ENCODE measurements around the gene TRPM7.
"Not testable (repeated sequence)": the region's sequence is repeated elsewhere in the genome, so short reads cannot be mapped to it uniquely, and the experiment has no call there.

Gene TRPM7

DNA sequence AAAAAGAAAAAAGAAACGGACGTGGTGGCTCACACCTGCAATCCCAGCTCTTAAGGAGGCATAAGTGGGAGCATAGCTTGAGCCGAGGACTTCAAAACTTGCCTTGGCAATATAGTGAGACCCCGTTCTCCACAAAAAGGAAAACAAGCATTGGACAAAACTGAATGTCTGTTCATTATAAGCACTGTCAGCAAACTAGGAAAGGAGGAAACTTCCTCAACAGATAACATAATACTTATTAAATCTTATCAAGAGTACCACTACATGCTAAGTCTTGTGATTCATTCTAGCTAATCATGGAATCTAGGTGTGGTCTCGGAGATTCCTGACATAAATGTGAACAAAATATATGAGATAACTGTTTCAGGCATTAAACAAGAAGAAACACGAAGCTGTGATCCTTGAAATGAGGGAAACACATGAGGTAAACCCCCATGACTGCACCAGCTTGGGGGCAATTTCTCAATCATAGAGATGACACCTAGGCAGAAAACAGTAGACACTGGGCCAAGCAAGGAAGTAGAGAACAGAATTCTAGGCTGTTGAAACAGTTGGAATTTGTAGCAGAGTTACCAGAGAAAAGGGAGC is 33.3 kb downstream of the TRPM7 start:
- DNase-seq = no peak

DNA sequence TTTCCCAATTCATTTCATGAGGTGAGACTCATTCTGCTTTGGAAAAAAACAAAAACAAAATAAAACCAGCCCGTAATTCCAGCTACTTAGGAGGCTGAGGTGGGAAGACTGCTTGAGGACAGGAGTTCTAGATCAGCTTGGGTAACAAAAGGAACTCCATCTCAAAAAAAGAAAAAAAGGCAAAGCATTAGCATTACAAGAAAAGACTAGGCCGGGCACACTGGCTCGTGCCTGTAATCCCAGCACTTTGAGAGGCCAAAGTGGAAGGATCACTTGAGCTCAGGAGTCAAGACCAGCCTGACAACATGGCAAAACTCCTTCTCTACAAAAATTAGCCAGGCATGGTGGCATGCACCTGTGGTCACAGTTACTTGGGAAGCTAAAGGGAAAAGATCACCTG is 33.9 kb downstream of the TRPM7 start:
- no peak for DNase-seq

DNA sequence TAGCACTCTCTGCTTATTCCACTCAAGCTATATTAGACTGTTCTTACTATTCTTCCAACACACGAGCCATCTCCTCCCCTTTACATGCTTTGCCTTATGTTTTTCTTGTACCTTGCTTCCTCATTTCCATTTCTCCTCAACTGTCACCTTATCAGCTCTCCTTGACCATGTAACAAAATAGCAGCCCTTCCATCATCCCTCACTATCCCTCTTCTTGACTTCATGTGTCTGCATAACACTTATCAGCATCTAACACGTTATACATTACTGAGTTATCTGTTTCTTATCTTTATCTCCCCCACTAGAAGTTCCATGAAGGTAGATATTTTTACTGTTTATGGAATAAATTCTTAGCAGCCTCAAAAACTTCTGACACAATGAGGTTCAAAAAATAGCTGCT is 45.3 kb downstream of the TRPM7 start:
- no peak for DNase-seq

DNA sequence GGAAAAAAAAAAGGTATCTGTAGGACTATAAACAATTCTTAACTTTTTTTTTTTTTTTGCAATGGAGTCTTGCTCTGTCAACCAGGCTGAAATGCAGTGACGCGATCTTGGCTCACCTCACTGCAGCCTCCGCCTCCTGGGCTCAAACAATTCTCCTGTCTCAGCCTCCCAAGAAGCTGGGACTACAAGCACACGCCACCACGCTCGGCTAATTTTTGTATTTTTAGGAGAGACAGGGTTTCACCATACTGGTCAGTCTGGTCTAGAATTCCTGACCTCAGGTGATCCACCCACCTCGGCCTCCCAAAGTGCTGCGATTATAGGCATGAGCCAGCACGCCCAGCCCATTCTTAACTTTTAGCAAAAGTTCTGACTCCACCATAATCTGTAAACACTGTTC is 50.5 kb downstream of the TRPM7 start:
- DNase-seq = no peak

DNA sequence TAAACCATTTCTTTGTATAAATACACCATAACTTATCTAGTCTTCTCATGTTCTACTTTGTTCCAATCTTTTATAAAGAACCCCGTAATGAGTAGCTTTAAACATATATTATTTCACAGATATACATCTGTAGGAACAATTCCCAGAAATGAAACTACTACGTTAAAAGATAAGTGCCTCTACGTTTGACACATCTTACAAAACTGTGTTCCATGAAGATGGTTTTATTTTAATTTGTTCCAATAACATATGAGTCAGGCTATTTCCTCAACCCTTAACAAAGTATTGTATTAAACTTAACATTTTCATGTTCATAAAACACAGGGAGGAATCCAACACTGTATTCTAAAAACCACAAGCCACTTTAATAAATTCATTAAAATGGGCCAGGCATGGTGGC is 52.9 kb downstream of the TRPM7 start:
- no peak for DNase-seq

DNA sequence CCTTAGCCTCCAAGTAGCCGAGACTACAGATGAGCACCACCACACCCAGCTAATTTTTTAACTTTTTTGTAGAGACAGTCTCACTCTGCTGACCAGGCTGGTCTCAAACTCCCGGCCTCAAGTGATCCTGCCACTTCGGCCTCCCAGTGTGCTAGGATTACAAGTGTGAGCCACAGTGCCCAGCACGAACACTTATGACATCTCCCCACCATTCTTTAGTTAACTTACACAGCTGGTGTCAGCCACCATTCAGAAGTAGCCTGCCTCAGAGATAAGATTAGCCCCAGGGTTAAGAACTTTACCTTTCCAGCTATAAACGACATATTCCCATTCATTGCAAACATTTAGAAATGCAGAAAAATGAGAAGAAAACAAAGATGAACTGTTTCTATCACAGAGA is 58.2 kb downstream of the TRPM7 start:
- DNase-seq = no peak

DNA sequence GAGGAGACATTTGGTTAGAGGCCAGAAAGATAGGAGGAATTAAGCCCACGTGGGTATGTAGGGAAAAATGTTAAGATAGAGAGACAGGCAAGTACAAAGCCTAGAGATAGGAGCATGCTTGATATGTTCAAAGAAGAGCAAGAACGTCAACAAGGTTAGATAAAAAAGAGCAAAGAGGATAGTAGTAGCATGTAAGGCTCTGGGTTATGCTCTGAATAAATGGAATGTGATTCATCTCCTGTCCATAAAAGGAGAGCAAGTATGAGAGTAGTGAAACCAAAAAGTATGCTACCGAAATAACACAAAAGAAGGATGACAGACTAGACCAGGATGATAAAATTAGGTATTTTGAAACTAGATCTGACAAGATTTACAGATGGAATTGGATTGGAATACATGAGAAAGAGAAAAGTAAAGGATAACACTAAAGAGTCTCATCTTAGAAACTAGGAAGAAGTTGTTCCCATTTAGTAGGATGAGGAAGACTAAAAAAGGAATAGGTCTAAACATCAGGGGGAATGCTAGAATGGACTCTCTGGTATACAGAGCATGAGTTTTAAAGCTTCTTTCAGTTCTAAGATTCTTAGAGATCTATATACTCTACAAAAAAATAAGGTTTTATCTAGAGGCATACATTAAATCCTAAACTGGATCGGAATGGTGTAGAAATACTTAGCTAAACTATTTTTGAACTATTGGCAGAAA is 59.1 kb downstream of the TRPM7 start:
- DNase-seq = no peak

DNA sequence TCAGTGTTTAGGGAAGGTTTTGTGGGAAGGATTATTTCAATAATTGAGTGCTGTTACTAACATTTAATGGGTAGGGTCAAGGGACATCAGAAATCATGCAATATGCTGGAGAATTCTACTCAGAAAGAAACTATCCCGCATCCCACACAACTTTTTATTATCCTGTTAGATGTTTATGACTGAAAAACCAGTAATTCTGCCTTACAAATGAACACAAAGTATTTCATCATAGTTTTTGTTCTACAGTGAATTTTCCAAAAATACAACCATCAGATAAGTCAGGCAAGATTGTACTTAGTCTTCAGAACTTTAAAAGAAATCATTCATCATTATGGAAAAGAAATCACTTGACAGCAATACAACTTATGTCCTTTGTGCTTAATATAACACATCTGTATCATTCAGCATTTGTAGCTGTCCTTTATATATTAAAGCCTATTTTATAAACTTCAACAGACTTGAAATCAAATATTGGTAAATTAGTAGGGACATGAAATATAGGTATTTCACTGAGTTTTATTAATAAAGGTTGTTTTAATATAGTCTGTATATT is 61.9 kb downstream of the TRPM7 start:
- no peak for DNase-seq

DNA sequence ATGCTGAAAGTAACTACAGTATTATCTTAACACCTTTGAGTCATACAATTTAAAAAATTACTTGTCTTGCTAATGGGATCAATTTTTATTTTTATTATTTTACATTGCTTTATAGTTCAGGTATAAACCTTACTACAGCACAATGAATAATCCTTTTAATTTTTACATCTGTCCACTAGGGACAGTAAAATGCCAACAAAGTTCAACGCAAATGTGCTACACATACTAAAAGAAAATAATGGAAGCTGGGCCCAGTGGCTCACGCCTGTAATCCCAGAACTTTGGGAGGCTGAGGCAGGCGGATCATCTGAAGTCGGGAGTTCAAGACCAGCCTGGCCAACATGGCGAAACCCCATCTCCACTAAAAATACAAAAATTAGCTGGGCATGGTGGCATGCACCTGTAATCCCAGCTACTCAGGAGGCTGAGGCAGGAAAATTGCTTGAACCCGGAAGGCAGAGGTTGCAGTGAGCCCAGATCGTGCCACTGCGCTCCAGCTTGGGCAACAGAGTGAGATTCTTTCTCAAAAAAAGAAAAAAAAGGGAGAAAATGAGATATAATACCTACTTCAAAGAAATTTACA is 64.1 kb downstream of the TRPM7 start:
- DNase-seq = not testable (repeated sequence)

DNA sequence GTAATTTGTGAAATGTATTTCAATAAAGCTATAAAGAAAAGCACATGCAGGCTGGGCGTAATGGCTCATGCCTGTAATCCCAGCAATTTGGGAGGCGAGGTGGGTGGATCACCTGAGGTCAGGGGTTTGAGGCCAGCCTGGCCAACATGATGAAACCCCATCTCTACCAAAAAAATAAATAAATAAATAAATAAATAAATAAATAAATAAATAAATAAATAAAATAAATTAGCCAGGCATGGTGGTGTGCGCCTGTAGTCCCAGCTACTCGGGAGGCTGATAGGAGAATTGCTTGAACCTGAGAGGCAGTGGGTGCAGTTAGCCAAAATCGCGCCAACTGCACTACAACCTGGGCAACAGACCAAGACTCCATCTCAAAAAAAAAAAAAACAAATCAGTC is 69.6 kb downstream of the TRPM7 start:
- not testable (repeated sequence) for DNase-seq

DNA sequence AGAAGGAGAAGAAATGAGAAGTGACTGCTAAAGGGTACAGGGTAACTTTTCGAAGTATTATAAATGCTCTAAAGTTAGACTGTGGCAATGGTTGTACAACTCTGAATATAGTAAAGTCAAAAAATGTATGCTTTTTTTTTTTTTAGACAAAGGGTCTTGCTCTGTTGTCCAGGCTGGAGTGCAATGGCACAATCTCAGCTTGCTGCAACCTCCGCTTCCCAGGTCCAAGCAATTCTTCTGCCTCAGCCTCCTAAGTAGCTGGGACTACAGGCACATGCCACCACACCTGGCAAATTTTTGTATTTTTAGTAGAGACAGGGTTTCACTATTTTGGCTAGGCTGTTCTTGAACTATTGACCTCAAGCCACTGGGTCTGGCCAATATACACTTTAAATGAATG is 70.0 kb downstream of the TRPM7 start:
- DNase-seq = not testable (repeated sequence)

DNA sequence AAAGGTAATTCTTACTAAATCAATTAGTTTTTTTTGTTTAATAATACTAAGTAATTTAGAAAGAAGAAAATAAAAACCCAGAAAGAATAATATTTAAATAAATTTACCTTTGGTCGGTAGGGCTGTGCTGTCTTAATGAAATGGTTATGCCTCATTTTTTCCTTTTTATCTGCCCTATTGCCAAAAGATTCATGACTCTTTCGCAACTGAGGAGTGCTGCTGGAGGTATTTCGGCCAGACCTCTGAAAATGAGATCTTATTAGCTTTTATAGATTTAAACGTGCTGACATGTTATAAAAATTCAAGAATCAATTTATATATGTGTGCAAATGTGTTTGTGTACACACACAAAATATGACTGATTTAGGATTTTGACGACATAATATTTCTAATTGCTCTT is 73.0 kb downstream of the TRPM7 start:
- no peak for DNase-seq

DNA sequence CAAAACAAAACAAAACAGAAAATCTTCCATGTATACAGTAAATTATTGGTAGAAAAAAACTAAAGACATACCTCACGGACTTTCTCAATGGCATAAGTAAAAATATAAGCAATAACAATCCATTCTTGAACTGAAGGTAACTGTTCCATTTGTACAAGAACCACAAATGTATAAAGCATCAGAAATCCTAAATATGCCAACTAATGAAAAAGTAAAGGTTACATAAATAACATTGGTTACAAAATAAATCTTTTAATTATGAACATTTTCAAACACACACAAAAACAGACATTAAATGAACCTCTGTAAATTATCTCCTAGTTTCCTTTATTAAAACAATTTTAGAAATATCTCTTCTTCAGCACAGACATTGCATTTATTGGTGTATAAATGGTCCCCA is 79.5 kb downstream of the TRPM7 start:
- no peak for DNase-seq

DNA sequence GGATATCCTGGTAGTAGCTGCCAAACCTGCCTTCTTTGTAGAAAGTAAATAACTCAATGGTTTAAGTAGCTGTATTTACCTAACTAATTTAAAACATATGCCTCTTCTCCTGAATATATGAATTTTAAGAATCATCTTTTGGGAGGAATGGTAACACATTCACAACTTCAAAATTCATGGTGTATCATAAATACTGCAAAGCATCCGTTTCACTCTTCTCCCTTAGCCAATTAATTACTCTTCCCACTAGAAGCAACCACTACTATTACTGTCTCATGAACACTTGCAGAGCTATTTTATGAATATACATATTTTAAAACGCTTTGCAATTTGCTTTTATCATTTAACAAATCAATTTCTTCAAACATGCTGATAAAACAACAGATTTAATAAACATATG is 81.1 kb downstream of the TRPM7 start:
- DNase-seq = no peak

DNA sequence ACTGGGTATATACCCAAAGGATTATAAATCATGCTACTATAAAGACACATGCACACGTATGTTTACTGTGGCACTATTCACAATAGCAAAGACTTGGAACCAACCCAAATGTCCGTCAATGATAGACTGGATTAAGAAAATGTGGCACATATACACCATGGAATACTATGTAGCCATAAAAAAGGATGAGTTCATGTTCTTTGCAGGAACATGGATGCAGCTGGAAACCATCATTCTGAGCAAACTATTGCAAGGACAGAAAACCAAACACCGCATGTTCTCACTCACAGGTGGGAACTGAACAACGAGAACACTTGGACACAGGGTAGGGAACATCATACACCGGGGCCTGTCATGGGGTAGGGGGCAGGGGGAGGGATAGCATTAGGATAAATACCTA is 84.6 kb downstream of the TRPM7 start:
- not testable (repeated sequence) for DNase-seq

DNA sequence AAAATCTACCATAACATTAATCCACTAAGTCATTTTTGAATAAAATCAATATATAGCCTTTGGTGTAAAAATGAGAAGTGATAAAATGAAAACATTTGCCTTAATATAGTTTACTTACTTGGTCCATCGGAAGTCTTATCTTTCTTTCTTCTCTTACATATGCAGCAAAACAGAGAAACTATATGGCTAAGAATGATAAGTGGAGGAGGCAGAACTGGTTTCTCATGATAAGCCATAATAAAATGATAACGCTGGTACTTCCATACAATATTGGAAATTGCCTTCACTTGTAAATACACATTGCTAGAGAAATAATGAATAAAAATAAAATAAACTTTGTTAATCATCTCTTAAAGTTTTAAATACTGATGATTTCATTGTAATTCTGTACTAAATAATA is 92.3 kb downstream of the TRPM7 start:
- no peak for DNase-seq

DNA sequence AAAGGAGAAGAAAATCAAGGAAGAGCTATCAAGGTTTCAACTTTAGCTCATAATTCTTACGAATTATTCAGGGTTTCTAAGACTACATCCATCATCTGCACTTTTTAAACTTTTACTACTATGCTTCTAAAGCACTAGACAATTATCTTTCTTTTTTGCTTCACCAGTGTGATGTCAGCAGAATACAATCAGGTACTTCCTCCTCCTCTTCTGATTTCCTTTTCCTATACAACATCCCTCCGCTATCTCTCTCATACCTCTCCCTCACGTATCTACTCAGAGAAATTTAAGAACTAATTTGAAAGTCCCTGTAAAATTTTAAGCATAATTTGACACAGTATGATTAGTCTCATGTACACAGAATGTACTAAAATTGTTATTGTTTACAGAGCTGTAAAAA is 92.8 kb downstream of the TRPM7 start:
- no peak for DNase-seq

DNA sequence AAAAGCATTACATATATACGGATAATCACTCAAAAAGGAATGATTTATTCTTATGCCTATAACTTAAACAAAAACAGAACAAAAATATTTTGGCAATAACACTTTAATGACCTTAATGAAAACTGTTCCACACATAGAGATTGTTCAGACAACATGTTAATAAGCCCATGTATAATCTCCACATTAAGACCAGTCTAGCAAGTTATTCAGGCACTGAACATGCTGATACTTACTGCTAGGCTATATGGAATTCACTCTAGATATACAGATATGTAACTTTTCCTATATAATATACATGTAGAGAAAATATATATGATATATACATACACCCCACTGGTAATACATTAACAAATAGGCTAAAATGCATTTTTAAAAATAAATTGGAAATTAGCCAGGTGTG is 96.3 kb downstream of the TRPM7 start:
- no peak for DNase-seq

DNA sequence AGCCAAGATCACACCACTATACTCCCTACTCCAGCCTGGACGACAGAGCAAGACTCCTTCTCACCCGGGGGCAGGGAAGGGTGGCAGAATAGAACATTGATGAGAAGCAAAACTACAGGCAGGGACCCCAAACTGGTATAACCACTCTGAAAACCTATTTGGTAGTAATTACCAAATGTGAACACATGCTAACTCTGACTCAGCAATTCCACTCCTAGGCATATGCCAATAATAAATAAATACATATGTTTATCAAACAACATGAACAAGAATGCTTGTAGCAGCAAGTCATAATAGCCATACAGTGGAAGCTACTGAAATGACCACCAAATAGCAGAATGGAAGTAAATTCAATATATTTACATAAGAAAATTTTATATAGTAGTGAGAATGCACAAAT is 109.1 kb downstream of the TRPM7 start:
- DNase-seq = no peak

DNA sequence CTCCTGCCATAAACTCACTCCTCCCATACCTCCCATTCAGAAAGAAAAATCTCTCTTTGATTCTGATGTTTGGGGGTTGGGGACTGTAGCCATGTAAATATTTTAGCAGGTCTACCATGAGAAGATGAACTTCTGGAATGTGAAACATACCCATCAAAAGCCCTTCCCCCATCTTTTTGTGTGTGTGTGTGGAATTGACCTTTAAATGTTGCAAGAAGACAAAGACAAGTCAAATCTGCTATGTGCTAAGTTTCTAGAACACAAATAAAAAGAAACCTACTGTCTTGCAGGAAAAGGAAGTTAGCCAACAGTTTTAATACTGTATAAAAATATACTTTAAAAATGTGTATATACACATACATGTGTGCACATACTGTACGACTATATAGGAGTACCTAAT is 110.4 kb downstream of the TRPM7 start:
- DNase-seq = no peak

DNA sequence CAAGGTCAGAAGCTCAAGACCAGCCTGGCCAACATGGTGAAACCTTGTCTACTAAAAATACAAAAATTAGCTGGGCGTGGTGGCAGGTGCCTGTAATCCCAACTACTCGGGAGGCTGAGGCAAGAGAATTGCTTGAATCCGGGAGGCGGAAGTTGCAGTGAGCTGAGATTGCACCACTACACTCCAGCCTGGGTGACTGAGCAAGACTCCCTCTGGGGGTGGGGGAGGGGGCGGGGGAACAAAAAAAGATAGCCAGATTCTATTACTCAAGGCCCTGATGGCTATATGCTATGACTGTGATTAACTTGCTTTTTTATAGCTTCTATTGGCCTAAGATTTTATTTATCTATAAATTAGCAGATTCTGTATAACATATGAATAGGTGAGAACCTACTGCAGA is 112.8 kb downstream of the TRPM7 start:
- not testable (repeated sequence) for DNase-seq

DNA sequence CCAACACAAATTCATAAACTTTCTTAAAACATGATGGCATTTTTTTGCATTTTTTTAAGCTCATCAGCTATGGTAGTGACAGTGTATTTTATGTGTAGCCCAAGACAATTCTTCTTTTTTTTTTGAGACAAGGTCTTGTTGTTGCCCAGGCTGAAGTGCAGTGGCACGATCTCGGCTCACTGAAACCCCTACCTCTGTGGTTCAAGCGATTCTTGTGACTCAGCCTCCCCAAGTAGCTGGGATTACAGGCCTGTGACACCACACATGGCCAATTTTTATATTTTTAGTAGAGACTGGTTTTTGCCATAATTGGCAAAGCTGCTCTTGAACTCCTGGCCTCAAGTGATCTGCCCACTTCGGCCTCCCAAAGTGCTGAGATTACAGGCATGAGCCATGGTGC is 122.8 kb downstream of the TRPM7 start:
- DNase-seq = no peak

DNA sequence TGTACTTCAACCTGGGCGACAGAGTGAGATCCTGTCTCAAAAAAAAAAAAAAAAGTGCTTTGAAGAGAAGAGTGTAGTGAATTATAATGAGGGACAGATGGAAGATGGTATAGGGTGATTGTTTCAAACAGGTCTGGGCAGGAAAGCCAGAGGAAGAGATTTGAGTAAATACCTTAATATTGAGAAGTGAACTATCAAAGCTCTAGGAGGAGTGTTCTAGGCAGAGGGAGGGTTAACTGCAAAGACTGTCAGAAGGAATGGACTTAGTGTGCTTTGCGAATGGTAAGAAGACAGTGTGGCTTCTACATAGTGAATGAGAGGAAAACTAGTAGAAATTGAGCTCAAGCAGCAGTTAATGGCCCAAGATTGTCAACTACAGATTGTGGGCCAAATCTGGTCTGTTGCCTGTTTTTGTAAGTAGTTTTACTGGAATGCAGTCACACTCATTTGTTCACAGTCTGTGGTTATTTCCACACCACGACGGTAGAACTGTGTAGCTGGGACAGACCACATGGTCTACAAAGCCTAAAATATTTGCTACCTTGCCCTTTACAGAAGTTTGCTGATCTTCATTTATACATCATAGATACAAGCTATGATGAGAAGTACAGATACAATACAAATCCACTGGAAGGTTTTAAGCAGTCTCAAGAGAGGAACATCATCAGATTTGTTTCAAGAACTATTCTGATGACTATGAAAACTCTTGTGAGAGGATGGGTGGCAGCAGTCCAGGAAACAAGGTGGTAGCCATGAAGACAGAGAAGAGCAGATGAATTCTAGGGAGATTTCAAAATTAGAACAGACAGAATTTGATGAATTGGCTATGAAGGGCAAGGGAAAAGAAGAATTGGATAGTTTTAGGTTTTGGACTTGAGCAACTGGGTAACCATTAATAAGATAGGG is 123.6 kb downstream of the TRPM7 start:
- DNase-seq = no peak

All from 8988T (cell line).